HL-60/S4 treated with retinoic acid at 250 ng/mL for 4 days and 3 days (cell line): ENCODE data around the gene NFKBIA.
"Not testable (repeated sequence)": the region's sequence is repeated elsewhere in the genome, so short reads cannot be mapped to it uniquely, and the experiment has no call there.

Experiments used
- in situ Hi-C: fragments of 300-500 bp; cut with MboI; formaldehyde crosslinking; loops from 2 replicates; pipeline ENCODE4 v1.7.0; 2022; ENCODE audit warnings: low sequenced_read_pairs

The NFKBIA gene

DNA sequence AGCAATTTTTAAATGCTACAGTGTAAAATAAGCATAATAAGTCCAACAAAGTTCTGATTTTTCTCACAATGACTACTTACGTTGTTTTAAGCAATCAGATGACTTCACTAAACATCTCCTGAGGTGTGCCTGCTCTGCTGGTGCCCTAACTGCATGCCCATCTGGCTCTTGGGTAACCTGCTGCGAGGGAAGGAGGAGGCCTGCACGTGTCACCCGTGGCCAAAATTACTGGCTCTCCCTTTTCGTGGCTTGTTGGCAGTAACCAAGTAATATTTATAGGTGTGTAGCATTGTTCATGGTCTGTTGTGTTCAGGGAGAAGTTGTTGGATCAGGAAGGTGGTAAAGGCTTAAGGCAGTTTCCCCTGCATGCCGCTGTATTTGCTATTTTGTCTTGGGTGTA is 6.3 kb upstream of the NFKBIA start:
- in situ Hi-C loops, result loop anchor here (10.0 to 25.0 kb wide), 3 partner anchors 274 to 1074 kb away; no protein-coding TSS in a partner anchor

DNA sequence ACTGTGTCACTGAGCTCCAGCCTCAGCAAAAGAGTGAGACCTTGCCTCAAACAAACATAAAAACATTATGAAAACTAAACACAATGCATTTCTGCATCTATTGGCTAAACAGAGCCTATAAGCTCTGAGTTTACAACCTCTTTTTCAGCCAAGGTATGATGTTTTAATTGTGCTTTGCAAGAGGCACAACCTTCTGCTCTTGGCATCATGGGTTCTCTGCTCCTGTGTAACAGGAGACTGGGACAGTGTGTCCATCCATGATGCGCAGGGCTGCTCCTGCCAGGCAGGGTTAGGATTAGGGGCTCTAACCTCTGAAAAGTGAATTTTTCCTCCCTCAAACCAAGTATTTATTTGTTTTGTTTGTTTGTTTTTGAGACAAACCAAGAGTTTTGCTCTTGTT is 5.0 kb upstream of the NFKBIA start:
- in situ Hi-C loops, result loop anchor here (5.0 to 25.0 kb wide), 3 partner anchors 177 to 1072 kb away; no protein-coding TSS in a partner anchor

DNA sequence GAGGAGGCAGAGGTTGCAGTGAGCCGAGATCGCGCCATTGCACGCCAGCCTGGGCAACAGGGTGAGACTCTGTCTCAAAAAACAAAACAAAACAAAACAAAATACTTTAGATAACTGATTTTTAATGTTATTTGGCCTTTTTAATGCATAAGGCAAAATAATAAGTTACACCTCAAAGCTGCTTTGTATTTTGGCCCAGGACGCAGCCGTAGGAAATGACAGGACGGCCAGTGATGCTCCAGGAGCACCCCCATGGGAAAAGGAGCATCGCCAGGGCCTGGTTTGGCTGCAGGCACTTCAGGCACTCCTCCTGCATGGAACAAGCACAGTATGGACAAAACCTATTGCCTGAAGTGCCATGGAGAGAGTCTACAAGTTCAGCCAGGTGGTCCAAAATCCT is 3.5 kb upstream of the NFKBIA start:
- in situ Hi-C loops, result loop anchor here (5.0 to 25.0 kb wide), 3 partner anchors 176 to 1071 kb away; no protein-coding TSS in a partner anchor

DNA sequence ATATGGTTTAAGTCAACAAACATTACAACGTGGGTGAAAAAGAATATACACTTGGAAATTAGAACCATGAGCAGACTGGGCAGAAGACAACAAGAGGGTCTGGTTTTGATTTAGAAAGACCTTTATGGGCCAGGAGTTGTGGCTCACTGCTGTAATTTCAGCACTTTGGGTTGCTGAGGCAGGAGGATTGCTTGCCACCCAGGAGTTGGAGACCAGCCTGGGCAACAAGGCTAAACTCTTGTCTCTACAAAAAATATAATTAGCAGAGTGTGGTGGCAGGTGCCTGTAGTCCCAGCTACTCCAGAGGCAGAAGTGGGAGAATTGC is 2.7 kb upstream of the NFKBIA start:
- in situ Hi-C loops, result loop anchor here (5.0 to 25.0 kb wide), 3 partner anchors 175 to 1070 kb away; no protein-coding TSS in a partner anchor

DNA sequence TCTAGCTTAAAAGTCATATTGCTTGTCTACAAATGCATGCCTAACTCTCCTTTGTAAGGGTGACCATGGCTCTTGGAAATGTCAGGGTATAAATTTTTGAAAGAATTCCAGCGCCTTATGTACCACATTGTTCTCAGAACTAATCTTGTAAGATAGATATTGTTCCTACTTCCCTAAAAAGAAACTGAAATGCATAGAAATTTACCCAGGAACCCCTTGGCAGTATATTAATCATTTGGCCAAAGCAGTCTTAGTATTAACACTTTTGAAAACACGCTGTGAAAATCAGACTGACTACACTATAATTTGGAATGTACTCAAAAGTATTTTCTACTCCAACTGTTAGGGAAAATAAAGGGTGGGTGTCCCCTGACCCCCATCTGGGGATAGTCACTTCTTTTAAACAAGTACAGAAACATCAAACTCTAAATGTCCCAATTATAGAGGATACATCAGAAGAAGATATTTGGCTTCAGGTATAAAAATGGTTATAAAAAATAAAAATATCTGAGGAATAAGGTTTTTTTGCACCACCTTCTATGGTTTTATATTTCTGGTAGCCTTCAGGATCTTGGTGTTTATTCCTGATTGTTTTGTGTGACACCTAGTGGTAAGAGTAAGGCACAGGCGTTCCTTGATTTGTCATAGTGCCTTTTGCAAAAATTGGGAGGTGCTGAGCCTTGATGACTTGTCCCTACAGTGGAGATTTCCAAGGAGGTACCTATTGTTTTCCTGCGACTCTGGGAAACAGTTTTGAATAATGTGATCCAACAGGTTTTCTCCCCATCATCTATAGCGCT is 2.2 kb upstream of the NFKBIA start:
- in situ Hi-C loops, result loop anchor here (5.0 to 25.0 kb wide), 3 partner anchors 174 to 1069 kb away; no protein-coding TSS in a partner anchor

DNA sequence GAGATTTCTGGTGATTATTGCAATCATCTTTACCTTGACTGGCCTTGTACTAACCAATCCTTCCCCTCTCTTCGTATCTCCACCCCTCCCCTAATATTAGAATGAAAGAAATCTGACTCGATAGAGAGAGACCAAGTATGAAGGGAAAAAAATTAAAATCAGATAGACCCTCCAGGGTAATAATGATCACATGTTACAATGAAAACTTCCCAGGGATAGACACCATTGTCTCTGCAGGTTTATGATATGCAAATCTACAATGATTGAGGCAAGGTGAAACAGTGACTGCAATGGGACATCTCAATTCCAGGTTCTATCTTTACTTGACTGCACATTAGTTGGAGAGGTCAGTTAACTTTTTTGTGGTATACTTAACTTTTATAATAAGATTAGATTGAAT is 1.5 kb upstream of the NFKBIA start:
- in situ Hi-C loops, result loop anchor here (5.0 to 25.0 kb wide), 3 partner anchors 174 to 1069 kb away; no protein-coding TSS in a partner anchor

DNA sequence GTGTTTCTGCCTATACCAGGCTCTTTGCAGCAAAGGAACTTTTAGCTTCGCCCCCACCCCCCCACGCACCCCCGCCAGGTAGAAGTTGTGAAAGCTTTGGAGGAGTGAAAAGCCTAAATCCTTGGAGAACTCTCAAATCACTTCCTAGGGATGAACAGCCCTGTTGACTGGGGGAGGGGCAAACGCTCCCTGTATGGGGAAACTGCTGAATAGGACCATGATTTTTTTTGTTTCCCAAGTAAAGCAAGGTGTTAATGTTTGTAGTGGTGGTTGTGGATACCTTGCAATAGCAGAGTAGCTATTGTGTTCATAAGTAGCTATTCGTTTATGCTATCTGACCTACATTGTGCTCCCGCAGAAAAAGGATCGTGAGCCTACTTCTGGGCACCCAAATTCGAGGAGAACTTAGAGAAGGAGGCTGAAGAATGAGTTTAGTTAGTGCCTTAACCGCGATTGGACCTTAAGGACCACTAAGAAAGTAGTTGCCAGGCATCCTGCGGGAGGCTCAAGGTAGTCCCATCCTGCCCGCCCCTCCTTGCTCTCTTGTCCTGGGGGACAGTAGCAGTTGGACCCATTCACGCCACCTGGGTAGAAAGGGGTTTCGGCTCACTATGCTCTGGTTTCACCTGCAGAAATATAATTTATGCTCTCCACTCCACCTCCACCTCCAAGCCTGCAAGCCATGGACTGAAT is 901 bp upstream of the NFKBIA start:
- in situ Hi-C loops, result loop anchor here (5.0 to 25.0 kb wide), 3 partner anchors 173 to 1068 kb away; no protein-coding TSS in a partner anchor

DNA sequence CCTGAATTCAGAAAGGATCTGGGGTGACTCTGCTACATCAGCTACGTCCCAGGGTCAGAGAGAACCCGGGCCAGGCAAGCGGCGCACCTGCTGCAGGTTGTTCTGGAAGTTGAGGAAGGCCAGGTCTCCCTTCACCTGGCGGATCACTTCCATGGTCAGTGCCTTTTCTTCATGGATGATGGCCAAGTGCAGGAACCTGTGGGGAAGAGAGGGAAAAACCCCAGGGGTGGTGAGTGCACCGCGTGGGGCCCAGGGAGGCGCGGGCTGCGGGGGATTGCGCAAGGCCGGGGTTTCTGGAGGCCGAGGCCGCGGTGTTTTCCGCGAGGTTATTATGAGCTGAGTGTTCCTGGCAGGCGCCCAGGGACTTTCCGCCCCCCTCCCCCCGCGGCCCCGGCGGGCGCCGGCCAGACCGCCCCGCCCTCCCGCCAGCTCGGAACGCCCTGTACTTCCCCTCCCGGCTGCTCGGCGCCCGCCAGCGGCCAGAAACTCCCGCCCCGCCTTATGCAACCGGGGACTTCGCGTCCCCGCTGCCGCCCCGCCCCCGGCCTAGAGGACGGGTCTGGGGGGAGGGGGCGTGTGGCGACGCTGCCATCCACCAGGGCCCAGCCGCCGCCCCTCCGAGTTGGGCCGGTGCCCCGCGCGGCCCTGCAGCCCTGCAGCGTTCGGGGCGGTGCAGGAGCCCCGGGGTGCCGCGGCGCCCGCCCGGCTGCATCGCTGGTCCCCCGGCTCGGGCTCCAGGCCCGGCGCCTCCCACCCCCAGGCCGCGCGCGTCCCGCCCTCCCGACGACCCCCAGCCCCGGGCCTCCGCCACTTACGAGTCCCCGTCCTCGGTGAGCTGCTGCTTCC is 723 bp downstream of the NFKBIA start:
- in situ Hi-C loops, result loop anchor here (25.0 kb wide), 2 partner anchors 267 to 1067 kb away; no protein-coding TSS in a partner anchor

DNA sequence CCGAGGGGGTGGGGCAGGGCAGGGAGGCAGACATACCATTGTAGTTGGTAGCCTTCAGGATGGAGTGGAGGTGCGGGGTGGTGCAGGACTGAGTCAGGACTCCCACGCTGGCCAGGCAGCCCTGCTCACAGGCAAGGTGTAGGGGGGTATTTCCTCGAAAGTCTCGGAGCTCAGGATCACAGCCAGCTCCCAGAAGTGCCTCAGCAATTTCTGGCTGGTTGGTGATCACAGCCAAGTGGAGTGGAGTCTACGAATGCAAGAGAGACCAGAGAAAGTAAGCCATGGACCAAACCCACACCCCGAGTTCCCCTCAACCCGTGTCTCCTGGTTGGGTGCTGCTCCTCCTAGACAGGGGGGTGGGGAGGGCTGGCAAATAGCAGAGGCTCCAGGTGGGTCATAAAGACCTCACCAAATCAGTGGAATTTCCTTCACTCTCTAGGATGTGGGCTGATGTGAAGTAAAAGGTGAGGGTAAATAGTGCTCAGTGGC is 1.4 kb downstream of the NFKBIA start:
- in situ Hi-C loops, result loop anchor here (25.0 kb wide), 2 partner anchors 266 to 1066 kb away; no protein-coding TSS in a partner anchor

DNA sequence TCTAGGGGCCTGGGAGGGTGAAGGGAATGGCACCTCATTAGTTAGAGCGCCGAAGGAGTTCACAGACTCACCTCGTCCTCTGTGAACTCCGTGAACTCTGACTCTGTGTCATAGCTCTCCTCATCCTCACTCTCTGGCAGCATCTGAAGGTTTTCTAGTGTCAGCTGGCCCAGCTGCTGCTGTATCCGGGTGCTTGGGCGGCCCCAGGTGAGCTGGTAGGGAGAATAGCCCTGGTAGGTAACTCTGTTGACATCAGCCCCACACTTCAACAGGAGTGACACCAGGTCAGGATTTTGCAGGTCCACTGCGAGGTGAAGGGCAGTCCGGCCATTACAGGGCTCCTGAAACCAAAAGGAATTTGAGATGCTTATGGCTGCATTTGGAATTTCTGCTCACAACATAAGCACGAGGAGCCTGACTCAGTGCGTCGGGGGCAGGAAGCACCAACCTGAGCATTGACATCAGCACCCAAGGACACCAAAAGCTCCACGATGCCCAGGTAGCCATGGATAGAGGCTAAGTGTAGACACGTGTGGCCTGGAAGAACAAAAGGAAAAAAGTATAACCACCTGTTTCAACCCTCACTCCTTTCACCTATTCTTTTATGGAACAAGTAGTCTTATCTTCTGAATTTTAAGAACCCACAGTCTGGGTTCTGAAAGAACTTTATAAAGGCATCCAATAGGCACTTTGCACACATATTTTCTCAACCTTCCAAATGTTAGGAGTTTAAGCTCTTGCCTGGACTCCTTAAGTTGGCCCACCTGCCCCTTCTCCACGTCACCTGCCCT is 2.0 kb downstream of the NFKBIA start:
- in situ Hi-C loops, result loop anchor here (25.0 kb wide), 2 partner anchors 265 to 1065 kb away; no protein-coding TSS in a partner anchor

DNA sequence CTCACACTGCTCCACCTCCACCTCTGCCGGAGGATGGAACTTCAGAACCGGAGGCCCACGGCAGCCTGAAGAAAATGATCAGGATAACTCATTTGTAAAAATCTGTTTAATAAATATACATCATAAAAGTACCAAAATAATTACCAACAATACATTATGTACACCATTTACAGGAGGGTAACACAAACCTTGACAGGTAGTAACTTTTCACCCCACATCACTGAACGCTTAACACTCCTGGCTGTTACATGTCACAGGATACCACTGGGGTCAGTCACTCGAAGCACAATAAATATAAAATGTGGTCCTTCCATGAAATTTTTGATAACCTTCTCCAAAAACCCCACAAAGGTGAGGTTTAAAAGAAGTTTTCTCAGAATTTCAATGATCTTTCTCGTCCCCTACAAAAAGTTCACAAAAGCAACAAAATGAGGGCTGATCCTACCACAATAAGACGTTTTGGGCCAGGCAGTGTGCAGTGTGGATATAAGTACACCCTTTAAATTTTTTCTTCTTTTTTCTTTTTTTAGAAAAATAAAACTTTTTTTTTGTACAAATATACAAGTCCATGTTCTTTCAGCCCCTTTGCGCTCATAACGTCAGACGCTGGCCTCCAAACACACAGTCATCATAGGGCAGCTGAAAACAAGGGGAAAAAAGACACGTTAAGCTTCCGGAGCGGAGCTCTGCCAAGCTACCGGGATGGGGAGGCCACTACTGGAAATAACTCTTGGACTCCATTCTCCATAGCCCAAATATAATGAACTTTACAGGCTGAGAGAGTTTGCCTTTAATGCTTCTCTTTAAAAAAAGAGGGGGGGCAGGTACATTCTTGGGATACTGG is 2.9 kb downstream of the NFKBIA start:
- in situ Hi-C loops, result loop anchor here (25.0 kb wide), 2 partner anchors 264 to 1064 kb away; no protein-coding TSS in a partner anchor

DNA sequence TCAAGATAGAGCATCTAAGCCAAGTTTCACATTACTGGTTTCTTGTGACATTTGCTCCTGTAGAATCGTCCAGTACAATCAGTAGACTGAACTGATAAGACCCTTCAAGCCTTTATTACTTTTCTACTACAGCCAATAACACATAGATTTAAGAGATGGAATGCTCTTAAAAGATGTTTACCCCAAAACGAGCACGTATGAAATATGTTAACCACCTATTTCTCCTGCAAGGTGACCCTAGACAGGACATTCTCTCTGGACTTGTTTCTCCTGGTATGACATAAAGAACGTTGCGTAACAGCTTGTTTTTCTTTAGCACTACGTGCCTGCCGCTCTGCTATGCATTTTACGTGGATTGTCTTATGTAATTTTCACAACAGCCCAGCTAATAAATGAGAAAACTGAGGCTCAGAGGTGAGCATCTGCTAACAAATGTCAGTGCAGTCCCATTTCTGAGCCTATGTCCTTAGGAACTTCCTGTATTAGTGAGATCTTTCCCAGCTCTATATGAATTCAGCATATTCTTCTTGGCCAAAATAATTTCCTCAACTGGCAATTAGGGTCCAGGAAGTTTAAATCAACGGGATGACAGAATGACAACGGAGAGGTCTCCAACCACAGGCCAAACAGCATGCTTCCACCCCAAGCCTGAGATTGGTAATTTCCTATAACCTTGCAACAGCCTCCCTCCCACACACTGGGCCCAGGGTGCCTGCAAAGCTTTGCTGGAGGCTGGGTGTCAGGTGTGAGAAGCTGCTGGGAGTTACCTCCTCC is 3.7 kb downstream of the NFKBIA start:
- in situ Hi-C loops, result loop anchor here (25.0 kb wide), 2 partner anchors 264 to 1064 kb away; no protein-coding TSS in a partner anchor

DNA sequence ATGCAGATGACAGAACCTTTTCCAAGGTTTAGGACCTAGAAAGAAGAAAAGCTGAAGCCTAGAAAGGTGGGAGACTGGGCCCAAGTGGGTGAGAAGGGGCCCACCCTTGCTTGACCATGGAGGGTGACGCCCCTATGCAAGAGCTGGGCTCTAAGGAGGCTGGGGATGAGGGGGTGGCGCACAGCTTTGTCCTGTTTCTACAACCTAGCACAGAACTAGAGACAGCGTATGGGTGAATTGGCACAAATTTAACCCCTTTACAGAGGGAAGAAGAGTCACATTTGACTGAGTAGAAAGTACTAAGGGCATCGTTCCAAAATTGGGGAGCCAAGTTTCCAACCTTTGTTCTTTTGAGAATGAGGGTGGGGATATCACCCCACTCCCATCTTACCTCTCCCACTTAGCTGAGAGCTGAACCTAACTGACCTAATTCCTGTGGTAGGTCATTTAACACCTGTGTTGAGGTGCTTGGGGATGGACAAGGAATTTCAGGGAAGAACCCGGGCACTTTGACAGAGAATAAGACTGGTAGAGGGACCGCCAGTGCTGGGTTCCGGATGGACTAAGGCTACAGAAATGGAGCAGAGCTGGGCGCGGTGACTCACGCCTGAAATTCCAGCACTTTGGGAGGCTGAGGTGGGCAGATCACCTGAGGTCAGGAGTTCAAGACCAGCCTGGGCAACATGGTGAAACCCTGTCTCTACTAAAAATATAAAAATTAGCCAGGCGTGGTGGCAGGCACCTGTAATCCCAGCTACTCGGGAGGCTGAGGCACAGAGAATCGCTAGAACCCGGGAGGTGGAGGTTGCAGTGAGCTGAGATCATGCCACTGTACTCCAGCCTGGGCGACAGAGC is 5.2 kb downstream of the NFKBIA start:
- in situ Hi-C loops, result no loop called here

DNA sequence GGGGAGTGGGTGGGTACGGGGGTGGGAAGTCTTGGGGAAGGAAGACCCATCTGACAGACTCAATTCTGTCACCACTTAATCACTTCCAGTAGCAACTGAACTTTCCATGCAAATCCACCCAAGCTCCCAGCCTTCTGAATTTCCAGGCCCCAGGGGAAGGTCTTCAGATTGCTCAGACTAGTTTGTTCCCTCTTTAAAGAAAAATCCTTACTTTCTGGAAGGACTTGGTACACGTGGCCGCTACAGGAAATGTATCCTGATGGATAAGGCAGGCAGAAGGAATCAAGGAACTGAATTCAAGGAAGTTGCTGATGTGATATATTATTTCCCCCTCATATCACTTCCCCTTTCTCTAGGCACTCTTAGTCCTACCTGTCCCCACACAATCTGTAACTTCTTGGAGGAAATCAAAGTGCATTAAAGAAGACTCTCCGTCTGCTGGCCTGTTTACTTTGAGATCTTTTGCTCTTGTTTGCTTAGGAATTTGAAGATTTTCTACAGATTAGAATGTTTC is 6.4 kb downstream of the NFKBIA start:
- in situ Hi-C loops, result no loop called here

DNA sequence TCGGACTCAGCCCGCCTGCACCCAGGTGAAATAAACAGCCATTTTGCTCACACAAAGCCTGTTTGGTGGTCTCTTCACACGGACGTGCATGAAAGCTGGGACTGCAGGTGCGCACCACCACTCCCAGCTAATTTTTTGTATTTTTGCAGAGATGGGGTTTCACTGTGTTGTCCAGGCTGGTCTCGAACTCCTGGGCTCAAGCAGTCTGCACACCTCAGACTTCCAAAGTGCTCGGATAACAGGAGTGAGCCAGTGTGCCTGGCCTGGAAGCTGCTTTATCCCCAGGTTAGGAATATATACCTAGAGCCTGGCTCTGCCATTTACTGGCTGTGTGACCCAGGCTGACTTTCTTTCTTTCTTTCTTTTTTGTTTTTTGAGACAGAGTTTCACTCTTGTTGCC is 7.9 kb downstream of the NFKBIA start:
- in situ Hi-C loops, result not testable (repeated sequence)

DNA sequence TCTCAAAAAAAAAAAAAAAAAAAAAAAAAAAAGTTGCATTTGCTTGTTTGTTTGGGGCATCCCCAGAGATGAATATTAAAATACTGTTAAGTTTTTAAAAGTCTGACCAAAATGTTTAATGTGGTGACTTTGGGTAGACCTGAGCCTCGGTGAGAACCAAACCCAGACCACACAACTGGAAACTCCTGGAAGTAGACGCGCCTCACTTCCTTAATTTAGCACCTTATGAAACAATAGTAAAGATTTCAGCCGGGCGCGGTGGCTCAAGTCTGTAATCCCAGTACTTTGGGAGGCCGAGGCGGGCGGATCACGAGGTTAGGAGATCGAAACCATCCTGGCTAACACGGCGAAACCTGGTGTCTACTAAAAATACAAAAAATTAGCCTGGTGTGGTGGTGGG is 9.3 kb downstream of the NFKBIA start:
- in situ Hi-C loops, result no loop called here
